Common myeloid progenitor, CD34-positive (primary cell): ENCODE results near the gene FHIT.

Source experiments
- CTCF ChIA-PET: fragments of 350-600 bp; sonication (Branson Sonifier 250); formaldehyde crosslinking; loops from one replicate; lab custom pipeline; 2021; ENCODE audit warnings: antibody characterized with exemption; lab: Charles Lee
- POLR2A ChIA-PET: fragments of 350-600 bp; sonication (Branson Sonifier 250); formaldehyde crosslinking; loops from one replicate; lab custom pipeline; 2021; ENCODE audit warnings: antibody characterized with exemption; lab: Charles Lee
- DNase-seq, 3 donors: peaks; one replicate each; pipeline versions ENCODE4 v3.0.0 to v3.0.0-alpha.2; 2013
- H3K27ac ChIP-seq, 2 experiments: 1 replicate in 1 of 2; 2 replicates in 1 of 2; pipeline ENCODE4 v1.7.0; 2013; ENCODE audit warnings: inconsistent platforms in 2 of 2, low read length in 2 of 2, mild to moderate bottlenecking in 2 of 2, low read depth in 1 of 2, moderate library complexity in 1 of 2; ENCODE audit not compliant: severe bottlenecking in 2 of 2, insufficient read depth in 1 of 2, poor library complexity in 1 of 2
- H3K27me3 ChIP-seq, 5 experiments: replicated peaks in 2 of 5; 1 replicate in 3 of 5; 2 replicates in 2 of 5; pipeline versions ENCODE4 v1.6.1 to v1.7.0; 2013; ENCODE audit warnings: low read length in 4 of 5, mild to moderate bottlenecking in 2 of 5, moderate library complexity in 2 of 5, inconsistent platforms in 1 of 5; ENCODE audit not compliant: insufficient read depth in 5 of 5, control insufficient read depth in 4 of 5
- H3K36me3 ChIP-seq, 4 experiments: 1 replicate in 2 of 4; 2 replicates in 2 of 4; pipeline versions ENCODE4 v1.6.1 to v1.7.0; 2013; ENCODE audit warnings: low read length in 3 of 4, control low read depth in 1 of 4, mild to moderate bottlenecking in 1 of 4; ENCODE audit not compliant: control insufficient read depth in 4 of 4, insufficient read depth in 4 of 4
- H3K4me1 ChIP-seq, 4 experiments: 1 replicate in 3 of 4; 2 replicates in 1 of 4; pipeline versions ENCODE4 v1.6.1 to v1.7.1; 2013; ENCODE audit warnings: low read length in 3 of 4, mild to moderate bottlenecking in 3 of 4, control low read depth in 1 of 4, inconsistent platforms in 1 of 4, moderate library complexity in 1 of 4; ENCODE audit not compliant: control insufficient read depth in 4 of 4, insufficient read depth in 4 of 4; ENCODE audit errors: control extremely low read depth in 1 of 4
- H3K4me3 ChIP-seq, 7 experiments: 1 replicate in 4 of 7; 2 replicates in 3 of 7; pipeline versions ENCODE4 v1.5.1 to v1.7.0; 2013; ENCODE audit warnings: mild to moderate bottlenecking in 7 of 7, low read length in 6 of 7, moderate library complexity in 6 of 7, inconsistent platforms in 2 of 7, low read depth in 2 of 7, control low read depth in 1 of 7; ENCODE audit not compliant: insufficient read depth in 4 of 7, control insufficient read depth in 1 of 7; ENCODE audit errors: extremely low read depth in 1 of 7
- H3K9me3 ChIP-seq, 5 experiments: 1 replicate in 4 of 5; 2 replicates in 1 of 5; pipeline versions ENCODE4 v1.6.1 to v1.7.1; 2013; ENCODE audit warnings: low read length in 4 of 5, mild to moderate bottlenecking in 2 of 5, inconsistent platforms in 1 of 5, low read depth in 1 of 5, moderate library complexity in 1 of 5; ENCODE audit not compliant: control insufficient read depth in 4 of 5, insufficient read depth in 2 of 5; ENCODE audit errors: control extremely low read depth in 1 of 5
- WGBS: methylation state at CpG from one replicate; pipeline ENCODE4 v1.1.5; 2013; ENCODE audit not compliant: insufficient coverage; 5-methylcytosine and 5-hydroxymethylcytosine counted together

The FHIT gene

DNA sequence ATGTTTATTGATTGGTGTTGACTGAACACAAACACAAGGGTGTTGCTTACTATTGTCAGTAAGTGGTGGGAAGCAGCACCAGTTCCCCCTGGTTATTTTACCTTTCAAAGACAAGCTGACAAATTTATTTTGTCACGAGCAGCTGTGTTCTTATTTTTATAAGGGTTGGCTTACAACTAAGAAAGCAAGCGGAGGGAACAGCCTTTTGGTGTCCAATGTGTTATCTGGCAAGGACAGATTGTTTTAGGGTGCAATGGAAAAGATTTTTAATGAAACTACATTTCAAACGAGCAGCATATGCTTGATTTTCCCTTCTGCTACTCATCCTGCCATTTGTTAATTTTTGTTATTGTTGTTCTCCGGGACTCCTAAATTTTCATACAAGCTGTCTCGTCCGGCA lies 1280.9 kb downstream of the FHIT start:
- no peak overlapping the region for H3K4me3 ChIP-seq
- no peaks in the 10 kb centered on the region for H3K36me3 ChIP-seq
- no peak for DNase-seq
- no peak overlapping the region for H3K27ac ChIP-seq
- 98% methylated on average over 6 of the region's 6 CpGs for WGBS
- CTCF ChIA-PET: no interaction called here
- no peaks in the 10 kb centered on the region for H3K4me1 ChIP-seq
- H3K9me3 ChIP-seq: peaks cover 0 to 4% (median 0%) of the 10 kb centered on the region in 5 experiments
- POLR2A ChIA-PET: interaction anchor here (0.6 kb wide), 1 partner anchor 119 kb away, joined by 5 read pairs; no protein-coding TSS in a partner anchor
- H3K27me3 ChIP-seq: no peaks in the 10 kb centered on the region

- H3K36me3 ChIP-seq: no peaks in the 10 kb centered on the region
- CTCF ChIA-PET: no interaction called here
- no peak overlapping the region for H3K27ac ChIP-seq
- H3K27me3 ChIP-seq: no peaks in the 10 kb centered on the region
- no peaks in the 10 kb centered on the region for H3K4me1 ChIP-seq
- peaks cover 0 to 4% (median 0%) of the 10 kb centered on the region in 5 experiments for H3K9me3 ChIP-seq
- WGBS: 97% methylated on average over 3 of the region's 5 CpGs
- POLR2A ChIA-PET: no interaction called here
- H3K4me3 ChIP-seq: no peak overlapping the region
- no peak for DNase-seq
Observed at GRCh38 chr3:59968513-59969045, 1282.7 kb downstream of the FHIT start.

DNA sequence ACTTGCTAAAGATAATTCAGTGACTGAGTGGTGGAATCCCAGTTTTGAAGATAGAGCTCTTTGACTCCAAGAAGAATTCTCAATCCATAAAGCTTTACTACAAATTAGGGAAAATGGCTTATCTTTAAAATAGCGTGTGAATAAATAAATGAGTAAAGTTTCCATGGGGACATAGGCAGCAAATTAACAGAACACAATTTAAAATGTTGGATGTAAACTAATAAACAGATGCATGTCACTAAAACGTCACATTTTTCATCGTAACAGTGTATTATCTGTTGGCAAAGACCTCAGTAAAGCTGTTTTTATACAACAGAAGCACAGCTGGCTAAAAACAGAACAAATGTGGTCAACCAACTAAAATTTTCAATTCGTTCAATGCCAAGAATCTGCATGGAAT lies 1287.6 kb downstream of the FHIT start:
- Histone ChIP-seq H3K4me1 (no peaks in the 10 kb centered on the region), H3K27me3 (no peaks in the 10 kb centered on the region), H3K27ac (no peak overlapping the region), H3K4me3 (no peak overlapping the region), H3K36me3 (no peaks in the 10 kb centered on the region), H3K9me3 (peaks cover 0 to 9% (median 0%) of the 10 kb centered on the region in 5 experiments)
- ChIA-PET POLR2A (no interaction called here), CTCF (interaction anchor here (0.6 kb wide), 1 partner anchor 895 kb away, joined by 4 read pairs; no protein-coding TSS in a partner anchor)
- WGBS: 100% methylated on average over 1 of the region's 4 CpGs
- DNase-seq: no peak

- 100% methylated on average over 1 of the region's 2 CpGs for WGBS
- Histone ChIP-seq H3K4me1 (no peaks in the 10 kb centered on the region), H3K27ac (no peak overlapping the region), H3K27me3 (no peaks in the 10 kb centered on the region), H3K4me3 (no peak overlapping the region), H3K36me3 (no peaks in the 10 kb centered on the region), H3K9me3 (peaks cover 0 to 9% (median 0%) of the 10 kb centered on the region in 5 experiments)
- POLR2A ChIA-PET: no interaction called here
- no peak for DNase-seq
- CTCF ChIA-PET: no interaction called here
Observed at GRCh38 chr3:59957150-59957549, 1294.1 kb downstream of the FHIT start.

DNA sequence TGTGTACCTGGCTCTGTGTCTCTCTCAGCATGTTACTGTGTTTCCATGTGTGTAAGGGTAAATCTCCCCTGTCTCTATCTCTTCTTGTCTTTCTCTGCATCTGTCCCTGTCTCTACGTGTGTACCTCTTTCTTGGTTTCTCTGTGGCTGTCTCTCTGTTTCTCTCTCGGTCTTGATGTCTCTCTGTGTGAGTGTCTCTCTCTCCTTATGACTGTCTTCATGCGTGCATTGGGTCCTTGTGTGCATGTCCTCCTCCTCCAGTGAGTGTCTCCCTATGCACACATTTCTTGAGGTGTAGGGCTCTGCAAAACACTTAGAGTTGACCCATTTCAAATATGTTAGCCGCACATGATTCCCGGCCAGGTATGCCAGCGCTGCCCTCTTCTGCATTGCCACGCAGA lies 1298.1 kb downstream of the FHIT start:
- no peak overlapping the region for H3K4me3 ChIP-seq
- H3K36me3 ChIP-seq: no peaks in the 10 kb centered on the region
- DNase-seq: no peak
- no peak overlapping the region for H3K27ac ChIP-seq
- ChIA-PET CTCF (no interaction called here), POLR2A (no interaction called here)
- peaks cover 0 to 3% (median 0%) of the 10 kb centered on the region in 5 experiments for H3K9me3 ChIP-seq
- 98% methylated on average over 7 of the region's 7 CpGs for WGBS
- H3K27me3 ChIP-seq: no peaks in the 10 kb centered on the region
- no peaks in the 10 kb centered on the region for H3K4me1 ChIP-seq

GRCh38 chr3:59949311-59949710 lies 1301.9 kb downstream of the FHIT start:
- H3K9me3 ChIP-seq: peaks cover 0 to 4% (median 0%) of the 10 kb centered on the region in 5 experiments
- no peaks in the 10 kb centered on the region for H3K4me1 ChIP-seq
- POLR2A ChIA-PET: no interaction called here
- H3K4me3 ChIP-seq: no peak overlapping the region
- H3K36me3 ChIP-seq: no peaks in the 10 kb centered on the region
- no peak overlapping the region for H3K27ac ChIP-seq
- no CpG with 5 or more reads among the region's 5 CpGs for WGBS
- no peaks in the 10 kb centered on the region for H3K27me3 ChIP-seq
- CTCF ChIA-PET: no interaction called here
- no peak for DNase-seq

DNA sequence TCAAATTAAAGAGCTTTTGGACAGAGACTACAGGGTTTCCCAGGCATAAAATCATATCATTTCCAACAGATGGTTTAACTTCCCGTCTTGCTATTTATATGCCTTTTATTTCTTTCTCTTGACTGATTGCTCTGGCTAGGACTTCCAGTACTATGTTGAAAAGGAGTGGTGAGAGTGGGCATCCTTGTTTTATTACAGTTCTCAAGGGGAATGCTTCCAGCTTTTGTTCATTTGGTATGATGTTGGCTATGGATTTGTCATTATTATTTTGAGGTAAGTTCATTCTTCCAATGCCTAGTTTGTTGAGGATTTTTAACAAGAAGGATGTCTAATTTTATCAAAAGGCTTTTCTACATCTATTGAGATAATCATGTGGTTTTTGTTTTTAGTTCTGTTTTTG lies 1304.9 kb downstream of the FHIT start:
- WGBS: no CpG with 5 or more reads among the region's 1 CpG
- POLR2A ChIA-PET: no interaction called here
- CTCF ChIA-PET: no interaction called here

More for the DNA sequence above, 1304.9 kb downstream of the FHIT start:
- Histone ChIP-seq H3K4me1 (no peaks in the 10 kb centered on the region), H3K4me3 (no peak overlapping the region), H3K27ac (no peak overlapping the region), H3K36me3 (no peaks in the 10 kb centered on the region), H3K27me3 (no peaks in the 10 kb centered on the region), H3K9me3 (peaks cover 0 to 4% (median 0%) of the 10 kb centered on the region in 5 experiments)
- peak in 2 of 3 donors; percentile 2 to 17 for DNase-seq
